K562 treated with DMSO at 1 percent for 4 hours (cell line): ENCODE results near the gene NGB. TPM values are rescaled to one million over a fixed set of nuclear protein-coding genes. Genes with fewer than 3 reads are reported as not detected.

ENCODE experiments used
- total RNA-seq: library from RNA; unstranded; fragments of 300-600 nt; gene quantifications from 2 replicates; pipeline ENCODE4 v1.2.3, GENCODE V29; 2022; ENCODE audit not compliant: insufficient read depth

The NGB gene
- total RNA-seq: not detected in 2 replicates

GRCh38 chr14:77271113-77271710 is at the start of gene NGB:
Gene NGB, minus strand, starts transcription at chr14:77271206. Its CDS starts 269 bp downstream, at chr14:77270937.

GRCh38 chr14:77320238-77320935 is 49.4 kb upstream of the NGB start, which contains the start of gene POMT2:
Gene POMT2, minus strand, starts transcription at chr14:77320883. Its CDS starts 202 bp downstream, at chr14:77320681.

Other genes starting within 250 kb of the NGB start
- 22.7 and 28.0 TPM in 2 replicates for gene IRF2BPL, start 242.5 kb downstream of the NGB start, total RNA-seq
- gene CIPC, start 172.9 kb downstream of the NGB start, total RNA-seq: 4.6 and 5.6 TPM in 2 replicates
- gene ZDHHC22, start 129.4 kb downstream of the NGB start, total RNA-seq: not detected in 2 replicates
- not detected in 2 replicates for gene TMEM63C, start 89.4 kb downstream of the NGB start, total RNA-seq
- gene POMT2, start 49.7 kb upstream of the NGB start, total RNA-seq: 7.2 and 14.4 TPM in 2 replicates
- gene GSTZ1, start 49.8 kb upstream of the NGB start, total RNA-seq: 19.1 and 24.9 TPM in 2 replicates
- 4.8 and 5.7 TPM in 2 replicates for gene TMED8, start 105.9 kb upstream of the NGB start, total RNA-seq
- not detected in 2 replicates for gene SAMD15, start 106.2 kb upstream of the NGB start, total RNA-seq
- gene NOXRED1, start 152.3 kb upstream of the NGB start, total RNA-seq: 0.38 TPM in 1 of 2 replicates, not detected in the other
- gene VIPAS39, start 186.4 kb upstream of the NGB start, total RNA-seq: 7.0 and 7.4 TPM in 2 replicates
- gene AHSA1, start 186.9 kb upstream of the NGB start, total RNA-seq: 91.9 and 101 TPM in 2 replicates
- gene ISM2, start 227.6 kb upstream of the NGB start, total RNA-seq: not detected in 2 replicates